GM18526 (cell line): ENCODE results near the gene ZNF326.

ENCODE experiments used
- POLR2A ChIP-seq: IDR thresholded peaks from 3 replicates; pipeline ENCODE4 v1.6.1; 2011; ENCODE audit not compliant: insufficient read length; ENCODE audit errors: extremely low read depth

The ZNF326 gene, protein sequence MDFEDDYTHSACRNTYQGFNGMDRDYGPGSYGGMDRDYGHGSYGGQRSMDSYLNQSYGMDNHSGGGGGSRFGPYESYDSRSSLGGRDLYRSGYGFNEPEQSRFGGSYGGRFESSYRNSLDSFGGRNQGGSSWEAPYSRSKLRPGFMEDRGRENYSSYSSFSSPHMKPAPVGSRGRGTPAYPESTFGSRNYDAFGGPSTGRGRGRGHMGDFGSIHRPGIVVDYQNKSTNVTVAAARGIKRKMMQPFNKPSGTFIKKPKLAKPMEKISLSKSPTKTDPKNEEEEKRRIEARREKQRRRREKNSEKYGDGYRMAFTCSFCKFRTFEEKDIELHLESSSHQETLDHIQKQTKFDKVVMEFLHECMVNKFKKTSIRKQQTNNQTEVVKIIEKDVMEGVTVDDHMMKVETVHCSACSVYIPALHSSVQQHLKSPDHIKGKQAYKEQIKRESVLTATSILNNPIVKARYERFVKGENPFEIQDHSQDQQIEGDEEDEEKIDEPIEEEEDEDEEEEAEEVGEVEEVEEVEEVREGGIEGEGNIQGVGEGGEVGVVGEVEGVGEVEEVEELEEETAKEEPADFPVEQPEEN

DNA sequence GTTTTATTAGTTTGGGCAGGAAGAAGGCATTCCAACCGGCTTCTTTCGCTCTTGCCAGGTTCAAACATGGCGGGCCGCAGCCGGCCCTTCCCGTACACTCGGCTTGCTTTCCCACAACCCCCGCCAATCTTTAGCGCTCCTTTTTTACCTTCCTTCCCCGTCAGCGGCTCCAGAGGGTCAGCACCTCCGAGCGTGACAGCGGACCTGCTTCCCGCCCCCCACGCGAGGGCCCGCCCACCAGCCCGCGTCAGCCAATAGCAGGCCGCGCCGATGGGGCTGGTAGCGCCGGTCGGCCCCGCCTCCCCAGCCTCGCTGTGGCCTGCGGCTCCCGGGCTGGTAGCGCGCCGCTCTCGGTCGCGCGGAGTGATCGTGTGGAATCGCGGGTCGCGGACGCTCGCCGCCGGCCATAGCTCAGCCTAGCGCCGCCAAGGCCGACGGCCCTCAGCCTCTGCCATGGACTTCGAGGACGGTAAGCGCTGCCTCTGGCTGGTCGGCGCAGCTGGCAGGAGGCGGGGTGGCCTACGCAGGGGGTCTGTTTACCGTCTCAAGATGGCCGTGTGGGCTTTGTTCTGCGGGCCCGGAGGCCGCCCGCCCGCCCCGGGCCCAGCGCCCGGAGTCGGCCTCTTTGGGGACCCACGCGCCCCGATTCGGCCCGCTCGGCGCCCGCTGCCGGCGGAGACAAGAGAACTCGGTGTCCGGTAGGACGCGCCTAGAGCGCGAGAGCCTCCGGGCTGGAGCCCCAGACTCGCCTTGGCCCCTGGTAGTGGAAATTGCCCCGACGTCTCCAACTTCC is at the start of gene ZNF326:
ZNF326 (plus strand) TSS at position 306 of the 793 bp plus-strand sequence; CDS start at position 454, 148 bp downstream.
- peak; percentile 96 for TF ChIP-seq POLR2A

DNA sequence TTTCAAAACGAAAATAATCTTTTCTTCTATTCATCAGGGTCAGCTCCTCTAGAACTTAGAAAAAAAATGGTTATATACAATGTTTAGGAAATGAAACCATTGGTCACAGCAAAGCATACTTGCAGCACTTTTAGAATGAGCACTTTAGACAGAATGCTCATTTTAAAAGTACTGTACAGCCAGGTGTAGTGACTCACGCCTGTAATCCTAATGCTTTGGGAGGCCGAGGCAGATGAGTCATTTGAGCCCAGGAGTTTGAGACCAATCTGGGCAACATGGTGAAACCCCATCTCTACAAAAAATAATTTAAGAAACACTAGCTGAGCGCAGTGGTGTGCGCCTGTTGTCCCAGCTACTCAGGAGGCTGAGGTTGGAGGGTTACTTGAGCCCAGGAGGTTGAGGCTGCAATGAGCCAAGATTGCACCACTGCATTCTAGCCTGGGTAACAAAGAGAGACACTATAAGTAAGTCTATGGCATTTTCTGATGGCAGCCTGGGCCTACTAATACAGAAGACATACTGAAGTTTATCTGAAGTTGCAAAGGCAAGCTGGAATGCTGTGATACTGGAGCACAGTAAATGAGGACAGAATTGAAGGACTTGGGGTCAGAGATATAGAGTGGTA is 48.9 kb upstream of the ZNF326 start:
- TF ChIP-seq POLR2A = no peak

DNA sequence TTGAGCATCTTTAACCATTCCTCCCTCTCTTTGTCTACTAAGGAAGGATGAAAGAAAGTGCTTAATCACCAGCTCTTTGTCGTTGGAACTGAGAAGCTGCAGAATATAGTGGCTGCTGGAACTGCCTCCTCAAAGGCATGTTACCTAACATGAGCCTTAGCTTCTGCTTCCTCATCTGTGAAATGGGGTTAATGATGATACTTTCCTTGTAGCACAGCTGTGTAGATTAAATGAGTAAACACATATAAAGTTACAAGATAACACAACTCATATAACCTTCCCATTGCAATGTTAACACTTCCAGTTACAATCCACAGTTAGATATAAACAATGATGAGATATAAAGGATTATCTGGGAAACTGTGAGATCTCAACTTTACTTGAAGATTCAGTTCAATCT is 48.4 kb upstream of the ZNF326 start:
- no peak for TF ChIP-seq POLR2A

DNA sequence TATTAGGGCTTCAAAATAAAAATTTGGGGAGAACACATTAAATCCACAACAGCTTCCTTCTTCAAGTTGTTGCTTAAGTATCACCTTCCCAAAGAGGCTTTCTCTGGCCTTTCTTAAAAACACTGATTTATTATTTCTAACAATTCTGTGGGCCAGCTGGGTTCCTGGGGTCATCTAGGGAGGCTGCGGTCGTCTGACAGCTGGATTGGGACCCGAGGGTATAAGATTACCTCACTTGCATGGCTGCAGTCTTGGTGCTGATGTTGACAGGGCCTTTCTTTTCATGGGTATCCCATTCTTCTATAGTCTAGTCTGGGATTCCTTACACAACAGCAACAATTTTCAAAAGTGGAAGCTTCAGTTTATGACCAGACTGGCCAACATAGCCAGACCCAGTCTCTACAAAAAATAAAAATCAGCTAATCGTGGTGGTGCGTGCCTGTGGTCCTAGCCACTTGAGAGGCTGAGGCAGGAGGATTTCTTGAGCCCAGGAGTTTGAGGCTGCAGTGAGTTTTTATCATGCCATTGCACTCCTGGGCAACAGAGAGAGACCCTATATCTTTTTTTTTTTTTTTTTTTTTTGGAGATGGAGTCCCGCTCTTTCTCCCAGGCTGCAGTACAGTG is 46.1 kb upstream of the ZNF326 start:
- TF ChIP-seq POLR2A = no peak

DNA sequence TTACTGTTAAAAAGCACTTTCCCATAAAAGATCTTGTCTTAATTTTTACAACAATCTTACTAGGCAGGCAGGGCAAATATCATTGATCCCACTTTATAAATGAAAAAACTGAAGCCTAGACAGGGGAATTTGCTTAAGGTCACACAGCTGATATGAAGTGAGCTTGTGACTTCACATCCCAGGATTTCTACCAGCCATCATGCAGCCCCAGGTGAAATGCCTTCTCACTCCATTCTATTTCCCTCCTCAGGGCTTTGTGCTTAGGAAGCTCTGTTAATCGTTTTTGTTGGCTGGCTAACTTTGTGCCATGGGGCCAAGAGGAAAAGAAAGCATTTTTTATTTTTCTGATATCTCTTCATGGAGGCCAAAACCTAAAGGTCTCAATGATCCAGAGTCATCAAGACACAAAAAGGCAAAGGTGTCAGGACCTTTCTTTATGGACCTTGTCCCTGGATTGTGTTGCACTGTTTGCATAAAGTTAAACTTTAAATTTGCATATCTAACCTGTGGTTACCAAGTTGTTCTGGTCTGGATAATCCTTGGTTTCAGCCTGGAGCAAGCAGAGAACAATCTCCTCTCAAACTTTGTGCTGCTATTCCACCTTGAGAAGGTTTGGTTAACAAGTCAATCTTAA is 44.8 kb upstream of the ZNF326 start:
- TF ChIP-seq POLR2A = no peak

DNA sequence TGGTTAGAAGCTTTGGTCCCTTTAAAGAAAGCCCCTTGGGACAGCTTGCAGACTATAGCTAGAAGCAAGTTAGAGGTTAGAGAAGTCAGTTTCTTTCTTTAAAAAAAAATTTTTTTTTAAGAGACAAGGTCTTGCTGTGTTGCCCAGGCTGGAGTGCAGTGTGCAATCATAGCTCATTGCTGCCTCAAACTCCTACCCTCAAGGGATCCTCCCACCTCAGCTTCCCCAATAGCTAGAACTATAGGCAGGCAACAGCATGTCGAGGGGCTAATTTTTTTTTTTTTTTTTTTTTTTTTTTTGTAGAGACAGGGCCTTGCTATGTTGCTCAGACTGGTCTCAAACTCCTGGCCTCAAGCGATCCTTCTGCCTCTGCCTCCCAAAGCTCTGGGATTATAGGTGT is 44.2 kb upstream of the ZNF326 start:
- TF ChIP-seq POLR2A = no peak

DNA sequence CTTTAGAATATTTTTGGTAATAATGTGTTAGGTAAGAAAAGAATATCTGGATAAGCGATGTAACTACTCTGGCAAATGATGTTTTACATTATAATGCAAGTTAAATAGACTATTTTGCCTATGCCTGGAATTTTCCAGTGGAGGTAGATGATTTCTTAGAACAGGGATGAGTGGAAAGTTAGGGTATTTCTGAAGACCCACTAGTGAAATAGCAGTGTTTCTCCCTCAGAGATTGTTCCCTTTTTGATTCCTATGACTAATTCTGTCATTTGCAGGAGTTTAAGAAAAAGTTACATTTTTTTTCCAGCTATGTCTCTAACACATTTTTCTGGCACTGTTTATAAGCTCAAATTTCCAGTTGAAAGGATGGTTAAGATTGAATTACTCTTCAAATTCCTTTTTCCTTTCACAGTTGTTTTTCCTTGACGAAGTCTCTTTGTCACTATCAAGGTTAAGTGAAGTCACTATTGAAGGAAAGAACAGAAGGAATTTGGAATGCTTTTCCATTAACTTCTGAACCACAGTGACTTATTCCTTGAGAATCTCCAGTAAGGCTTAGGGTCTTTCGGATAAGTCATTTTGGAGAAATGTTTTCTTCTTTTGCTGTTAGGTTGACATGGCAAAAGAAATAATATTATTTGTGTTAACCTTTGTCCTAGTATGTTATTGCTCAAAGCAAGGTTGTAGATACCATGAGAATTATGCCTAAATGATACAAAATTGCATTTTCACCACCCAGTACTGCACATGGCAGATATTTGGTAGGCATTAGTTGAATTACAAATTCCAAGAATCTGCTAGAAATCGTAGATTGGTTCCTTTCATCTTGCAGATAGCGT is 42.9 kb upstream of the ZNF326 start:
- TF ChIP-seq POLR2A = no peak

DNA sequence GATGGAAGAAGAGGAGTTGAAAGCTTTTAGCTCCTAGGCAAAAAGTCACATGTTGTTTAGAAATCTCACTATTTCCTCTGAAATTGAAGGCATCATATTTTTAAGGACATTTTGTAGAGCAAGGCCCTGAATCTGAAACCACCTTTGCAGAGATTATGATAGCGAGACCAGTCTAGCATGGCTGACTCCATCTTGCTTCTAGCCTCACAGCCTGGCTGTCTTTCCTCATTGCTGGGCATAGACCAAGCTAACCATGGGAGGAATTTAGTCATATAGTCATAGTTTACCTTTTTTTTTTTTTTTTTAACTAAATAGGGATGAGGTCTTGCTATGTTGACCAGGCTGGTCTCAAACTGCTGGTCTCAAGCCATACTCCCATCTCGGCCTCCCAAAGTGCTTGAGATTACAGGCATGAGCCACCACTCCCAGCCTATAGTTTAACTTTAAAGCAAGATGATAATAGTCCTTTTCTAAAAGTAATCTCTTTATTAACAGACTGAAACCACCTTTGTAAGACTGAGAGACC is 42.2 kb upstream of the ZNF326 start:
- TF ChIP-seq POLR2A = no peak

DNA sequence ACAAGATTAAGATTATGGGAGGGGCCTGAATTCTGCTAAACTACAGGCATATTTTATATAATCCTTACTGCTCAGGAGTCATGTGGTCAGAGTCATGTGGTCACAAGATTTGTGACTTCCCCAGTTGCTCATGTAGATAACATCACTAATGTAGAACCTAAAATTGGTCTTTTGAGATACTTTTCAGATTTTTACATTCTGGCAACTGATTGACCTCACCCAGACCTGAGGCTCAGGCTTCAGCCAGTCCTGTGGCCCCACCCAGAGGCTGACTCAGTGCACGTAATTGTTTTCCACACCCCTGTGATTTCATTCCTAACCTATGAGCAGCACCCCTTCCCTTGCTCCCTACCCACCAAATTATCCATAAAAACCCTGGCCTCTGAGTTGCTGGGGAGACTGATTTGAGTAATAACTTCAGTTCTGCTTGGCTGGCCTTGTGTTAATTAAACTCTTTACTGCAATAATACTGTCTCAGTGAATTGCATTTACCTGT is 41.7 kb upstream of the ZNF326 start:
- no peak for TF ChIP-seq POLR2A

DNA sequence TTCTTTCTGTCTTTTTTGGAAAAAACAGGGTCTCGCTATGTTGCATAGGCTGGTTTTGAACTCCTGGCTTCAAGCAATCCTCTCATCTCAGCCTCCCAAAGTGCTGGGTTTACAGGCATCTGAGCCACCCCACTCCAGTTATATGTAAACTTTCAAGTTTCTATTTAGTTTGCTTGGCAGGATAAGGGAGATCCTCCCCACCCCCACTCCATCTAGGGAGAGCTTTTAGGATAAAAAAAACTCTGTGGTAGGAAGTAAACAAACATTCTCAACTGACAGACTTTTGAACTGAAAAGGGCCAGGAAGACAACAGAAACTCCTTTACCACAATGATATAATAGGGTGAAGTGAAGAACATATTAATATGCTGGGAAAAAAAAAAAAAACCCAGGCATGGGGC is 41.0 kb upstream of the ZNF326 start:
- TF ChIP-seq POLR2A = no peak

DNA sequence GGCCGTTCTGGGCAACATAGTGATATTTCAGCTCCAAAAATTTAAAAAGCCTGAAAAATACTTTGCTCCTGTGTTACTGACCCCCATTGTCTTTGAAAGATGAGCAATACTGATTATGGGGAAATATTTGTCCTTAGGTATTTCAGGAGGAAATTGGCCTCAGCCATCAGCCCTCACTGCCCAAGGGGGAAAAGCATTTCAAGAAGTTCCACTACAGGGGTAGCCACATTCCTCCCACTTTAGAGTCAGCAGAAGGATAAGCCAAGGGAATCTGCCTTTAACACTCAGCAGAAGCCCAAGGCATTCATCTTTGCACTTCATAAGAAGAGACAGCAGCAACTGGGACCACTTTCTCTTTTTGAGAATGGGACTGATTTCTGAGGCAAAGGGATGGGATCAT is 40.5 kb upstream of the ZNF326 start:
- TF ChIP-seq POLR2A = no peak

DNA sequence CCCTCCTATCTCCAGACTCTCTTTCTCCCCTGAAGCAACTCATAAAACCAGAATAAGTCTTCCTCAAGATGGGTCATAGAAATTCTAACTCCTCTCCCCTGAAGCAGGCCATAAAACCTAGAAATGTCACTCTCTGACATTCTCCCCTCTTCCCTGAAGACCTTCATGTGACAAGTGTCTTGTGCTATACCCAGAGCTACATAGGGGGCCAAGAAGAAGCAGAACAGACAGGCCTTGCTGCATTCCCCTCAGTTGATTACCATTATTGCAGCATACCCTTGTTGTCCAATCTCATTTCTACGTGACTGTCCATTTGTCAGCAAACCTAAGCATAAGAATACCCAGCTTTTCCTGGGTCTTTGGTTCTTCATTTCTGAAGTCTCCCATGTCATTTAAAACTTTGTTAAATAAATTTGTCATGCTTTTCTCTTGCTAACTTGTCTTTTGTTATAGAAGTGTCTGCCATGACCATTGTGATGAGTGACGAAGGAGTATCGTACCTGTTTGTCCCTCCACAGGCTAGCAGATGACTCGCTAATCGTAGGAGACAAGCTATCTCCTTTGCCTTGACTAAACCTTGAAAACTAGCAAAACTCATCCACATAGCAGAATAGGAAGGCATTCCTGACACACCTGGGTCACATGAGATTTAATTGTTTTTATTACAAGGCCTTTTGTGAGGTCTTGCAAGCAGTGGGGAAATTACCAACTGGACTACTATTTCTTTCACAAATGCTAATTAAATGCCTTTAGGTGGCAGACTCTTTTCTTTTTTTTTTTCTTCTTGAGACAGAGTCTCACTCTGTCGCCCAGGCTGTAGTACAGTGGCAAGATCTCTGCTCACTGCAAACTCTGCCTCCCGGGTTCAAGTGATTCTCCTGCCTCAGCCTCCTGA is 39.4 kb upstream of the ZNF326 start:
- TF ChIP-seq POLR2A = no peak
